GM18511 (cell line): Measurements from ENCODE around the gene PNMT.

Experiments used
- ATAC-seq: cut with Tn5 transposase; IDR thresholded peaks from one replicate; pipeline ENCODE4 v1.9.1; 2021; ENCODE audit warnings: mild to moderate bottlenecking, moderate library complexity; ENCODE audit not compliant: unreplicated experiment

The PNMT gene, protein sequence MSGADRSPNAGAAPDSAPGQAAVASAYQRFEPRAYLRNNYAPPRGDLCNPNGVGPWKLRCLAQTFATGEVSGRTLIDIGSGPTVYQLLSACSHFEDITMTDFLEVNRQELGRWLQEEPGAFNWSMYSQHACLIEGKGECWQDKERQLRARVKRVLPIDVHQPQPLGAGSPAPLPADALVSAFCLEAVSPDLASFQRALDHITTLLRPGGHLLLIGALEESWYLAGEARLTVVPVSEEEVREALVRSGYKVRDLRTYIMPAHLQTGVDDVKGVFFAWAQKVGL

GRCh38 chr17:39667945-39668924 lies at the start of gene PNMT:
TSS of gene PNMT (plus strand) at chr17:39668453. CDS start at chr17:39668476, 23 bp downstream.
- no peak for ATAC-seq

DNA sequence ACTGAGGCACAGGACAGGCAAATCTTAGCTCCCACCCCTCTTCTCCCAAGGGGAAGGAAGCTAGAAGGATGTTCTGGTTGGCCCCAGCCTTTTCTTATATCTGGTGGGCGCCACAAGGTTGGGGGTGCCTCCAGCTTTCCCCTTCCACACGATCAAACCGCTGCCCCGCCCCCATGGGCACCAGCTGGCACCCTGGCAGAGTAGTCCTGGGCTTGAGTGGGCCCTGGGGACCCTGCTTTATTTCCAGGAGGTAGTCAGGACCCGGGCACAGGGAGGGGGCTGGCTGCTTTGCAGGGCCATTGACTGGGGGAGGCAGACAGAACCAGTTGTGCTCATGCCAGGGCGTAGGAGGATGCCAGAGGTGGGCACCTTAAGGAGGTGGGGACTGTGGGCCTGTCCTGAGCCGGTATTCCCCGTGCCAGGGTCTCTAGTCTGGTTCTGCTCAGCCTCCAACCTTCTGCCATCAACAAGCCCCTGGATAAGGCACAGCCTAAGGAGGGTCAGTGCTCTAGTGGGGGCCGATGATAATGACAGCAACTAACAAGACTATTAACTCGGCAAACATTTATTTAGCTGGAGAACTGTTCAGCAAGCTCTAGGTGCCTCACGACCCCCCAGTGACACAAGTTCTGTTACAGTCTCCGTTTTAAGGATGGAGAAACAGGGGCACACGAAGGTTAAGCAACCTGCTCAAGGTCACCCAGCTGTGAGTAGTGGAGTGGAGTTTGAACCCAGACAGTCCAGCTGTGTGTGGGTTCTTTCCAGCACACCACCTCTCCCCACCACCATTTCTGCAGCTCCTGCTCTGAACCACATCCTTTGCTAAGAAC lies 49.1 kb upstream of the PNMT start:
- ATAC-seq = no peak

DNA sequence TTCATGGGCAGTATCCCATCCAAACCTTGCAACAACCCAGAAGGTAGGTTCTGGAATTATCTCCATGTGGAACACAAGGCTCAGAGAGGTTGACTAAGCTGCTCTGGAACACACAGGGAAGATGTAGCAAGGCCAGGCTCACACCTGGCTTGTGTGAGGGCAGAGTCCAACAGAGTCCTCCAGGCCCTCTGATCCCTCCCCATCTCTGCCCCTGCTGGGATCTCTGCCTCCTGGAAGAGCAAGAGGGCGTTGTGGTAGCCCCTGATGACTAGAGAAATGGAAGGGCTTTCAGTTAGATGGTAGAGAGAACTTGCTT lies 48.5 kb upstream of the PNMT start:
- no peak for ATAC-seq

DNA sequence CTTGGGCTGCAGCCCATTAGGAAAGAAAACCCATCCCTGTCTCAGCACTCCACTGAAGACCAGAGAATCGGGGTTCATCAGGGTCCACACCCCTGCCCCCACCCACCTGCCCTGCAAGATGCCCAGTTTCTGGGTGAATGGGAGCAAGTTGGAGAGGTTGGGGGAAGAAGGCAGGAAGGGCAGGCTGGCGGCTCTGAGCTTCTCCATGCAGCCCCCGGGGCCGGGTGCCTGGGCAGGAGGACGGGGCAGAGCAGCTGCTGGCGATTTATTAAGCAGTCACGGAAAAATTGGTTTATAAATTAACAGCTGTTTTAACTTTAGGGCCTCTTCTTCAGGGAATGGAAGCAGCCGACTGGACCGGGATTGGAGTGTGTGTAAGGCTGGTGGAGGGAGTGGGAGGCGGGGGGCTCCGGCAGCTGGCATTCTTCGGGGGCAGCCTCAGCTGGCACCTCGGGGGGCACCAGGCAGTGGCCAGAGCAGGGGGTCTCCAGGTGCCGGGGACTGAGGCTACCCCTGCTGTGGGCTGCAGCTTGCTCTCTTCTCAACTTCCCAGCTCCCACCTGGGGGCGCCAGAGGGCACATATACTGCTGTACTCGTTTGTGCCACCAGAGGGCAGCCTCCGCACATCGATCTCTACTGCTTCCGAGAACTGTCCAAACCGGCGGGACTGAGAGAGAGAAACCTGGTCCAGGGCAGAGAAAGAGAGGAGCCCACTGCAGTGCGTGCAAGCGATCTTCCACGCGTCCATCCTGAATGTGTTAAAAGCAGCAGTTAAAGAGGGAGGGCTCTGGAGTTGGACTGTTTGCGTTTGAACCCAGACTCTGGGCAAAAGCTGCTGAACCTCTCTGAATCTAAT lies 46.5 kb upstream of the PNMT start:
- no peak for ATAC-seq

- no peak for ATAC-seq
Observed at GRCh38 chr17:39622380-39623006, 45.8 kb upstream of the PNMT start.

DNA sequence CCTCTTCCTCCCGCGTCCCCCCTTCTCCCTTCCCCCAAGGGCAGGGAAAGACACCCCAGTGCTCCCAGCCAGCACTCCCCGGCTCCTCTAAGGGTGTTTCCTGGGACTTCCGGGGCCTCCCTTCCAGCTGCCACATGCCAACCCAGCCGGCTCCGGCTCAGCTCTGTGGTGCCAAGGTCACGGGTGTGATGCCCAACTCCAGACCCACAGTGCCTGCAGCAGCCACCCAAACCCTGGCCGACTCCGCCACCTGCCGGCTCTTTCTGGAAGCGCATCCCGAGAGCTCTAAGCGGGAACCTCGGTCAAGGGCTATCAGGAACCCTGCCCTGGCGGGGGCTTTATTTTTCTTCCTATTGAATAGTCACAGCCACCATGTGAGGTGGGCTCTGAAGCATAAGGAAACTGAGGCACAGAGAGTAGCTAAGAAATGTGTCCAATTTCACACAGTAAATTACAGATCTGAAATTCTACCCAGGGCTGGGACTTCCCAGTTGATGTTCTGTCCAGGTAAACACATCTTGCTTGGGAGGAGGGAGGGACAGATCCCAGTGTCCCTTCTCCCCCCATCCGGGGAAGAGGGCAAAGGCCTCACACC lies 44.8 kb upstream of the PNMT start:
- ATAC-seq = no peak

DNA sequence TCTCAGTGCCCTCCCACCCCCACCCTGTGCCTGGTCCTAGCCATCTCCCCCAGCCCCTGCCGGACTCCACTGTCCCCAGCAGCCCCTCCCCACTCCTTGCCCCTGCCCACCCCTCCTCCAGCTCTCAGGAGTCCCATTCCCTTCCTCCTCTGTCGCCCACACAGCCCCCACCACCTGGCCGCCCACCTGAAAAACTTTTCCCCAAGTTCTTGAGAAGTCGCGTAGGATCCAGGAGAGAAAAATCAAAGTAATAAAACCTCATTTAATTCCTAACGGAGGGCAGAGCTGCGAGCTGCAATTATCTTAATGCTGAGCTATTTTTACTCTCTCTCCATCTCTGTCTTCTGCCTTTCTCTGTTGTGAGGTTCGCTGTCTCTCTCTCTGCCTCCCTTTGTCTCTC lies 43.9 kb upstream of the PNMT start:
- ATAC-seq = no peak

DNA sequence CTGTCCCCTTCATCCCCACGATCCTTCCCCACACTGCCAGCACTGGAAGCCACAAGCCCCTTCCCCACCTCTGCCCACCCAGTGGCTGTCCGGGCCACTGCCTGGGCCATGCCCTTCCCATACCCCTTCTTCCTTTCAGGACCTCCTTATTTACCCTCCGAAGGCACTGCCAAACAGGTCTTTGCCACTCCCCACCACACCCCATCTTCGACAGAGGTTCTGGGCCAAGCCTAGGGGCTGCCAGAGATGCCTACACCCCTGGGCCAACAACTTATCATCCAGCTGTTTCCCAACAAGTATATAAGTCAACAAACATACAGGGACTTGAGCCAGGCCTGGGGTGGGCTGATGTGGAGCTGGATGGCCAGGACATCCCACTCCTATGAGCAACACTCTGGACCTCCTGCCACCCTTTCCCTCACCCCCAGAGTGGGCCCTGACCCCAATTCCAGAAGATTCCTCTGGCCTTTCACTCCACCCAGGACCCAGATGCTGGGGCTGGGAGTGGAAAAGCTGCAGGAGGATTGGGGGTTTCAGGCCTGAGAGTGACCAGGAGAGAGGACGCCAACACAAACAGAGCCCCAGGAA lies 43.0 kb upstream of the PNMT start:
- no peak for ATAC-seq

DNA sequence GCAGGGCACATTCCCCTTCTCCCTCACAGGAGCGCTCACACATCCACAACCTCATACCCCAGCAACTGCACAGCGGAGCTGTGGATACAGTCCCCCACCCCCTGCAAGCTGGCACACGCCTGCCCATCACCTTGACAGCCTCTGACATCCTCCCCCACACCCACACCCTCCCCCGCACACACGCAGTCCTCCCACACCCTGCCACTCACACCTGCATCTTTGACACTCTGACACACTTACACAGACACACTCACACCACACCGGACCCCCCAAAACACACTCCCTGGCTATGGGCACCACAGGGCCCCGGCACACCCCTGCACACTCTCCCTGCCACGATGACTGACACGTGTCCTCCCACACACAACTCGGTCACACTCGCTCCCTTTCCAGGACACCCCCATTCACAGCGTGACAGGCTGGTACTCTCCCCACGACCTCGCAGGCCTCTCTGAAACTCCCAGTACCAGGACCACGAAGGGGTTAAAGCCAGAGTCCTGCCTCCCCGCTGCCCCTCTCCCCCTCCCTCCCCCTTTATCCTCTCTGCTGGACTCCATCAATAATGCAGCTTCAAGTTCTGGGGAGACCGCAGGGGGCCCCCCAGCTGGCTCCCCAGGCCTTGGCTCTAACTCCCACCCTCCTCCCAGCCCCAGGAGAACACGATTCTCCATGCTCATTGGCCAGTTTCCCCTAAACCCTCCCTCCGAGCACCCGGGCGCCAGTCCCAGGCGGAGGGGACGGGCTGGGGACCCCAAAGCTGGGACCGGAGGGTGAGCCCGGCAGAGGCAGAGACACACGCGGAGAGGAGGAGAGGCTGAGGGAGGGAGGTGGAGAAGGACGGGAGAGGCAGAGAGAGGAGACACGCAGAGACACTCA lies 41.8 kb upstream of the PNMT start, which contains the start of gene PPP1R1B:
PPP1R1B (plus strand) TSS at position 782 of the 876 bp plus-strand sequence. CDS start 441 bp downstream, outside the sequence.
- ATAC-seq = no peak

GRCh38 chr17:39627047-39627711 lies 41.1 kb upstream of the PNMT start:
- no peak for ATAC-seq

DNA sequence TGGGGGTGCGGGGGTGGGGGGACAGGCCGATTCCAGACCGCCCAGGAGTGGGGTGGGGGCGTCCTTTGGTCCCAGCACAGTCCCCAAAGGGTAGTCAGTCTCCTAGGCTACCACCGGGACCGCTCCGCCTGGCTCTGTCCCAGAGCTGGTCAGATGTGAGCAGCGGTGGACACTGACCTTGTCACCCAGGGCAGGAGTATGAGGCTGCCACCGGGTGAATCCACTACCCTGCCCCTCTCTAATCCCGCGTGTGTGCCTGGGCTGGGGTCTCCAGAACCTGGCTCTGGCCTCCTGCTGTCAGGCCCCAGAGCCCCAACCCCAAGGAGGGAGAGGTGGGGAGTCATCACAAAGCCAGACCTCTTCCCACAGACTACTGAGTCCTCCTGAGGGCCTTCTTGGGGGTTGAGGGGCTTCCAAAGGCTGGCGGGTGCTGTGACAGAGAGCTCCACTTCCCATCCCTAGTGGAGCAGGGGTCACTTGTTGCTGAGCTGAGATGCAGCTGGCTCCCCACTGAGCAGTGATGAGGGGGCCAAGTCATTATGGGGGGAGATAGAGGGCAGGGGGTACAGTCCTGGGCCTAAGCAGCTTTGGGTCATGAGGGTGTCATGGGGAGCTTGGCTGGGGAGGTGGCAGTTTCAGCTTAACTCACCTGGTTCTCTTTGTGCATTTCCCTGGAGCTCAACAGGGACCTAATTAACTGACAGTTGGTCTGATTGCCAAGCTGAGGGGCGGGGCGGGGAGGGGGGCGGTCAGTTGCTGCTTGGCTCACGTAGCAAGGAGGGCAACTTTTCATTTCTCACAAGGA lies 40.3 kb upstream of the PNMT start:
- no peak for ATAC-seq

GRCh38 chr17:39628655-39629493 lies 39.4 kb upstream of the PNMT start:
- no peak for ATAC-seq

GRCh38 chr17:39629494-39629880 lies 38.8 kb upstream of the PNMT start:
- no peak for ATAC-seq

- ATAC-seq = no peak
Observed at GRCh38 chr17:39629898-39630297, 38.4 kb upstream of the PNMT start.

GRCh38 chr17:39631403-39631802 lies 36.9 kb upstream of the PNMT start:
- no peak for ATAC-seq
